CD8-positive, alpha-beta memory T cell (primary cell): ENCODE results near the gene TEX55. TPM values are rescaled to one million over a fixed set of nuclear protein-coding genes. Genes with fewer than 3 reads are reported as not detected.

Experiments
- CTCF ChIA-PET: fragments of 350-600 bp; sonication (Branson Sonifier 250); formaldehyde crosslinking; loops from one replicate; lab custom pipeline; 2021; ENCODE audit warnings: antibody characterized with exemption; lab: Charles Lee
- POLR2A ChIA-PET: fragments of 350-600 bp; sonication (Branson Sonifier 250); formaldehyde crosslinking; loops from one replicate; lab custom pipeline; 2021; ENCODE audit warnings: antibody characterized with exemption; lab: Charles Lee
- DNase-seq, 5 donors: peaks; one replicate each; pipeline versions ENCODE4 v3.0.0 to v3.0.0-alpha.2; 2020 to 2022; ENCODE audit warnings: mixed read lengths in 1 of 5
- H3K27ac ChIP-seq: one replicate; pipeline ENCODE4 v1.7.0; 2013; ENCODE audit warnings: low read depth, mild to moderate bottlenecking, low read length, moderate library complexity
- H3K27me3 ChIP-seq: 2 replicates; pipeline ENCODE4 v1.7.0; 2013; ENCODE audit warnings: low read length, mild to moderate bottlenecking; ENCODE audit not compliant: insufficient read depth, poor library complexity, severe bottlenecking
- H3K36me3 ChIP-seq: 2 replicates; pipeline ENCODE4 v1.7.0; 2013; ENCODE audit warnings: mild to moderate bottlenecking, low read length, moderate library complexity; ENCODE audit not compliant: insufficient read depth
- H3K4me1 ChIP-seq: 2 replicates; pipeline ENCODE4 v1.7.0; 2013; ENCODE audit warnings: mild to moderate bottlenecking, low read length, moderate library complexity; ENCODE audit not compliant: insufficient read depth
- H3K4me3 ChIP-seq: 2 replicates; pipeline ENCODE4 v1.7.0; 2013; ENCODE audit warnings: mild to moderate bottlenecking, low read length
- H3K9me3 ChIP-seq: 2 replicates; pipeline ENCODE4 v1.7.0; 2013; ENCODE audit warnings: mild to moderate bottlenecking, low read length
- H3K27ac Mint-ChIP-seq, 8 donors: one replicate each; pipeline ENCODE4 v1.8.0; 2020 to 2021; ENCODE audit warnings: mixed read lengths in 8 of 8, mild to moderate bottlenecking in 6 of 8, inconsistent platforms in 3 of 8, moderate library complexity in 3 of 8
- H3K27me3 Mint-ChIP-seq, 2 donors: one replicate each; pipeline ENCODE4 v1.8.0; 2020 to 2021; ENCODE audit warnings: mixed read lengths in 2 of 2, mild to moderate bottlenecking in 1 of 2, moderate library complexity in 1 of 2
- H3K36me3 Mint-ChIP-seq, 3 donors: one replicate each; pipeline ENCODE4 v1.8.0; 2020 to 2021; ENCODE audit warnings: mixed read lengths in 3 of 3, inconsistent platforms in 1 of 3, mild to moderate bottlenecking in 1 of 3
- H3K4me1 Mint-ChIP-seq, 3 donors: one replicate each; pipeline ENCODE4 v1.8.0; 2020 to 2021; ENCODE audit warnings: mixed read lengths in 3 of 3, inconsistent platforms in 1 of 3, mild to moderate bottlenecking in 1 of 3
- H3K4me3 Mint-ChIP-seq, 7 donors: one replicate each; pipeline ENCODE4 v1.8.0; 2020 to 2021; ENCODE audit warnings: mixed read lengths in 7 of 7, mild to moderate bottlenecking in 6 of 7, moderate library complexity in 4 of 7, inconsistent platforms in 2 of 7
- H3K9me3 Mint-ChIP-seq, 5 donors: one replicate each; pipeline ENCODE4 v1.8.0; 2020 to 2022; ENCODE audit warnings: mixed read lengths in 5 of 5, mild to moderate bottlenecking in 3 of 5, moderate library complexity in 2 of 5, inconsistent platforms in 1 of 5
- polyA plus RNA-seq: library from polyadenylated mRNA; unstranded; fragments of 300-500 nt; fragmentation: Illumina TruSeq; gene quantifications from one replicate; pipeline ENCODE4 v1.2.3, GENCODE V29; 2021
- total RNA-seq, 2 experiments: library from RNA; stranded (reverse); gene quantifications; one replicate each; pipeline ENCODE4 v1.2.3, GENCODE V29; 2021

The TEX55 gene
- total and polyA plus RNA-seq, 3 experiments from 2014 or later: not detected

- Histone ChIP-seq H3K4me1 (no peaks in the 10 kb centered on the region), H3K27ac (no peak overlapping the region), H3K27me3 (no peaks in the 10 kb centered on the region), H3K9me3 (no peaks in the 10 kb centered on the region), H3K36me3 (no peaks in the 10 kb centered on the region), H3K4me3 (no peak overlapping the region)
- H3K9me3 Mint-ChIP-seq: no peaks in the 10 kb centered on the region
- no peak overlapping the region for H3K4me3 Mint-ChIP-seq
- DNase-seq: no peak
- peak overlapping the region in 1 of 8 donors; percentile 1 for H3K27ac Mint-ChIP-seq
- no peaks in the 10 kb centered on the region for H3K36me3 Mint-ChIP-seq
- POLR2A ChIA-PET: no interaction called here
- peaks cover 7 to 9% (median 9%) of the 10 kb centered on the region in 3 donors for H3K4me1 Mint-ChIP-seq
- CTCF ChIA-PET: interaction anchor here (2.0 kb wide), 1 partner anchor 93 kb away, joined by 9 read pairs; the partner anchor contains the start of gene B4GALT4
- H3K27me3 Mint-ChIP-seq: no peaks in the 10 kb centered on the region
Measured at GRCh38 chr3:119147494-119147893, 1.5 kb downstream of the TEX55 start.

GRCh38 chr3:119148493-119149180 is 2.7 kb downstream of the TEX55 start:
- Mint-ChIP-seq H3K9me3 (peaks cover 3 to 8% (median 5%) of the 10 kb centered on the region in 5 donors), H3K27me3 (peaks cover 1 to 4% of the 10 kb centered on the region in 2 donors), H3K36me3 (peaks cover 0 to 10% (median 0%) of the 10 kb centered on the region in 3 donors), H3K4me1 (peaks cover 7 to 9% (median 9%) of the 10 kb centered on the region in 3 donors), H3K4me3 (no peak overlapping the region), H3K27ac (peak overlapping the region in 1 of 8 donors; percentile 34)
- no peak overlapping the region for H3K27ac ChIP-seq
- no peak overlapping the region for H3K4me3 ChIP-seq
- H3K27me3 ChIP-seq: no peaks in the 10 kb centered on the region
- no peaks in the 10 kb centered on the region for H3K4me1 ChIP-seq
- CTCF ChIA-PET: no interaction called here
- no peaks in the 10 kb centered on the region for H3K9me3 ChIP-seq
- POLR2A ChIA-PET: no interaction called here
- no peak for DNase-seq
- no peaks in the 10 kb centered on the region for H3K36me3 ChIP-seq

DNA sequence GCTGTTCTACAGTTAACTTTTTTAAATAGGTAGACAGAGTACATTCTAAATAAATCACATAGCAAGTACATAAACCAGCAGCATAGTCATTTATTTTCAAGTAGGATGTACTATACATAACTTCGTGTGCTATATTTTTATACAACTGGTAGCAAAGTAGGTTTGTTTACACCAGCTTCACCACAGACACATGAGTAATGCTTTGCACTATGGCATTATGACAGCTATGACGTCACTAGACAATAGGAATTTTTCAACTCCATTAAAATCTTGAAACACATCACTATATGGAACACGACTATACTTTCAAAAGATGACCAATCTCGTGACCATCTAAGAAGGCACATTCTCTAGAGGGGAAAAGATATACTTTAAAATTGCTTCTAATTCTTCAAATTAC is 3.5 kb downstream of the TEX55 start:
- H3K4me3 Mint-ChIP-seq: no peak overlapping the region
- H3K36me3 ChIP-seq: no peaks in the 10 kb centered on the region
- H3K4me3 ChIP-seq: no peak overlapping the region
- ChIA-PET POLR2A (no interaction called here), CTCF (no interaction called here)
- H3K9me3 Mint-ChIP-seq: peaks cover 11 to 17% (median 14%) of the 10 kb centered on the region in 5 donors
- no peak for DNase-seq
- peaks cover 9 to 11% of the 10 kb centered on the region in 2 donors for H3K27me3 Mint-ChIP-seq
- no peaks in the 10 kb centered on the region for H3K9me3 ChIP-seq
- peaks cover 0 to 18% (median 3%) of the 10 kb centered on the region in 3 donors for H3K36me3 Mint-ChIP-seq
- H3K27ac ChIP-seq: no peak overlapping the region
- peaks cover 7 to 9% (median 9%) of the 10 kb centered on the region in 3 donors for H3K4me1 Mint-ChIP-seq
- H3K27ac Mint-ChIP-seq: peak overlapping the region in 6 of 8 donors; percentile 5 to 83 (median 56)
- no peaks in the 10 kb centered on the region for H3K4me1 ChIP-seq
- H3K27me3 ChIP-seq: no peaks in the 10 kb centered on the region

DNA sequence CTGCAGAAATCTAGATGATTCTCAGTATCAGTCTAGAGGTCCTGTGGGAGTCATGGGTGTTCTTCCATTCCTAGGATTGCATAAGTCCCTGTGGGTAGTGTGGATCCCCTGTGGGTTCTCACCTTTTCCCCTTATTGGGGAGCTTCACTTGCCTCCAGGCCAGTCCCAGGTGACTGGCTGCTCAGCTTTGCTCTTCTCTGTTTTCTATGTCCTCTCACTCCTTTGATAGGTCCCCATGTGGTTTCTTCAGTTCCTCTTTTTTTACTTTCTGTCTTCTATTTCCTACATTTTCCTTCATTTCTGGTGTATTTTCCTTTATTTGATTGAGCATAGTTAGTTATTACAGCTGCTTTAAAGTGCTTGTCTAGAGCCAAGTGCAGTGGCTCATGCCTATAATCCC is 10.9 kb downstream of the TEX55 start:
- H3K36me3 ChIP-seq: no peaks in the 10 kb centered on the region
- H3K4me3 Mint-ChIP-seq: no peak overlapping the region
- H3K27me3 Mint-ChIP-seq: peaks cover 21 to 47% of the 10 kb centered on the region in 2 donors
- no peak overlapping the region for H3K27ac Mint-ChIP-seq
- peaks cover 16 to 30% (median 27%) of the 10 kb centered on the region in 5 donors for H3K9me3 Mint-ChIP-seq
- DNase-seq: no peak
- no peak overlapping the region for H3K4me3 ChIP-seq
- H3K4me1 Mint-ChIP-seq: no peaks in the 10 kb centered on the region
- H3K9me3 ChIP-seq: no peaks in the 10 kb centered on the region
- peaks cover 0 to 42% (median 6%) of the 10 kb centered on the region in 3 donors for H3K36me3 Mint-ChIP-seq
- no peaks in the 10 kb centered on the region for H3K4me1 ChIP-seq
- CTCF ChIA-PET: no interaction called here
- no peaks in the 10 kb centered on the region for H3K27me3 ChIP-seq
- H3K27ac ChIP-seq: no peak overlapping the region
- POLR2A ChIA-PET: no interaction called here

- Histone ChIP-seq H3K27ac (no peak overlapping the region), H3K4me3 (no peak overlapping the region), H3K4me1 (no peaks in the 10 kb centered on the region), H3K9me3 (no peaks in the 10 kb centered on the region), H3K27me3 (no peaks in the 10 kb centered on the region), H3K36me3 (no peaks in the 10 kb centered on the region)
- no peak overlapping the region for H3K27ac Mint-ChIP-seq
- POLR2A ChIA-PET: no interaction called here
- no peak for DNase-seq
- peaks cover 0 to 45% (median 10%) of the 10 kb centered on the region in 3 donors for H3K36me3 Mint-ChIP-seq
- no peaks in the 10 kb centered on the region for H3K4me1 Mint-ChIP-seq
- peaks cover 16 to 28% (median 23%) of the 10 kb centered on the region in 5 donors for H3K9me3 Mint-ChIP-seq
- peaks cover 23 to 58% of the 10 kb centered on the region in 2 donors for H3K27me3 Mint-ChIP-seq
- CTCF ChIA-PET: no interaction called here
- H3K4me3 Mint-ChIP-seq: no peak overlapping the region
Measured at GRCh38 chr3:119157971-119158370, 12.0 kb downstream of the TEX55 start.

DNA sequence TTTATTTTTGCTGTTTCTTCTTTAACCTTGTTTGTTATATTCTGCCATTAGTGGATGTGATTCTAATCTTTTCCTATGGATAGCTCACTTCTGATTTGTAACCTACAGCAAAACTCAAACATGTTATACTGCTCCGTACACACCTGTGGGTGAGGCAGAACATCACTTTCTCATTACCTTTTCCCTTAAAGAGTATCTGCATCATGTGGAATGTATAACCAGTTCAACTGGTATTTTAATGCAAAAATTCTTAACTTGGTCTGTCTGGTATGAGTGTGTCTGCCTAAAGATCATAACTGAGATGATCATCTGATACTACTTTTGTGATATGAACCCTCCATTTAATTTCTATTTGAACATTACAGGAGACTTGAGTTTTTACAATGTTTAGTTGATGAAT is 14.4 kb downstream of the TEX55 start:
- peaks cover 0 to 12% (median 9%) of the 10 kb centered on the region in 5 donors for H3K9me3 Mint-ChIP-seq
- Histone ChIP-seq H3K27me3 (no peaks in the 10 kb centered on the region), H3K4me3 (no peak overlapping the region), H3K27ac (no peak overlapping the region), H3K4me1 (no peaks in the 10 kb centered on the region), H3K9me3 (no peaks in the 10 kb centered on the region), H3K36me3 (no peaks in the 10 kb centered on the region)
- peaks cover 14 to 60% of the 10 kb centered on the region in 2 donors for H3K27me3 Mint-ChIP-seq
- no peak for DNase-seq
- POLR2A ChIA-PET: no interaction called here
- no peak overlapping the region for H3K27ac Mint-ChIP-seq
- H3K4me1 Mint-ChIP-seq: no peaks in the 10 kb centered on the region
- peaks cover 0 to 35% (median 11%) of the 10 kb centered on the region in 3 donors for H3K36me3 Mint-ChIP-seq
- CTCF ChIA-PET: no interaction called here
- H3K4me3 Mint-ChIP-seq: no peak overlapping the region

- Histone ChIP-seq H3K27ac (no peak overlapping the region), H3K9me3 (no peaks in the 10 kb centered on the region), H3K4me1 (no peaks in the 10 kb centered on the region), H3K27me3 (no peaks in the 10 kb centered on the region), H3K4me3 (no peak overlapping the region), H3K36me3 (no peaks in the 10 kb centered on the region)
- ChIA-PET CTCF (no interaction called here), POLR2A (no interaction called here)
- Mint-ChIP-seq H3K4me1 (no peaks in the 10 kb centered on the region), H3K4me3 (no peak overlapping the region), H3K36me3 (peaks cover 0 to 34% (median 11%) of the 10 kb centered on the region in 3 donors), H3K27me3 (peaks cover 11 to 56% of the 10 kb centered on the region in 2 donors), H3K9me3 (peaks cover 0 to 9% (median 8%) of the 10 kb centered on the region in 5 donors), H3K27ac (no peak overlapping the region)
- DNase-seq: no peak
Measured at GRCh38 chr3:119160815-119161214, 14.8 kb downstream of the TEX55 start.

- H3K36me3 Mint-ChIP-seq: peaks cover 0 to 34% (median 11%) of the 10 kb centered on the region in 3 donors
- Histone ChIP-seq H3K4me1 (no peaks in the 10 kb centered on the region), H3K27me3 (no peaks in the 10 kb centered on the region), H3K27ac (no peak overlapping the region), H3K36me3 (no peaks in the 10 kb centered on the region), H3K4me3 (no peak overlapping the region), H3K9me3 (no peaks in the 10 kb centered on the region)
- H3K27me3 Mint-ChIP-seq: peaks cover 11 to 55% of the 10 kb centered on the region in 2 donors
- ChIA-PET POLR2A (no interaction called here), CTCF (no interaction called here)
- no peak overlapping the region for H3K4me3 Mint-ChIP-seq
- H3K9me3 Mint-ChIP-seq: peaks cover 0 to 9% (median 6%) of the 10 kb centered on the region in 5 donors
- no peak for DNase-seq
- H3K27ac Mint-ChIP-seq: no peak overlapping the region
- no peaks in the 10 kb centered on the region for H3K4me1 Mint-ChIP-seq
Measured at GRCh38 chr3:119161240-119161639, 15.3 kb downstream of the TEX55 start.
